Measurements from ENCODE around the gene BRSK2. TPM values are rescaled to one million over a fixed set of nuclear protein-coding genes. Genes with fewer than 3 reads are reported as not detected.

The BRSK2 gene
- total RNA-seq, result 0.15 TPM in 1 of 2 replicates, not detected in the other

DNA sequence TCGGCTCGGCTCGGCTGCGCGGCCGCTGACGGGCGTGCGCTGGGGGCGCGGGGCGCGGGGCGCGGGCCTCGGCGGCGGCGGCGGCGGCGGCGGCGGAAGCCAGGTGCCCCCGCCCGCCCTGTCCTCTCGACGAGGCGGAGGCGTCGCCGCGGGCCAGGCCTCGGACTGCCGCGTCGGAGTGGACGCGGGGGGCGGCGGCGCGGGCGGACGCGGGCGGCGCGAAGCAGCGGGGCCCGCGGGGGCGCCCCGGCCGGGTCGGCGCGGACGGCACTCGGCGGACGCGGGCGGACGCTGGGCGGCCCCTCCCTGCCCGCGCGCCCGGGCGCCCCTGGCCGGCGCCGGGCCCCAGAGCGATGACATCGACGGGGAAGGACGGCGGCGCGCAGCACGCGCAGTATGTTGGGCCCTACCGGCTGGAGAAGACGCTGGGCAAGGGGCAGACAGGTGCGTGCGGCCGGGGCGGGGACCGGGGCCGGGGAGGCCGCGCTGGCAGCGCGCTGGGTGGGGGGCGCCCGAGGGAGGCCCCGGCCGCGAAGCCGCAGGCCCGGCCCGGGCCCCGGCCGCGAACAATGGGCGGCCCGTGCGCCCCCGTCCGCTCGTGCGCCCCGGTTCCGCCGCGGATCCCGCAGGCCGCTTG, at the start of gene BRSK2:
TSS of gene BRSK2 (plus strand) at position 3 of the 637 bp plus-strand sequence. CDS start at position 354, 351 bp downstream.

DNA sequence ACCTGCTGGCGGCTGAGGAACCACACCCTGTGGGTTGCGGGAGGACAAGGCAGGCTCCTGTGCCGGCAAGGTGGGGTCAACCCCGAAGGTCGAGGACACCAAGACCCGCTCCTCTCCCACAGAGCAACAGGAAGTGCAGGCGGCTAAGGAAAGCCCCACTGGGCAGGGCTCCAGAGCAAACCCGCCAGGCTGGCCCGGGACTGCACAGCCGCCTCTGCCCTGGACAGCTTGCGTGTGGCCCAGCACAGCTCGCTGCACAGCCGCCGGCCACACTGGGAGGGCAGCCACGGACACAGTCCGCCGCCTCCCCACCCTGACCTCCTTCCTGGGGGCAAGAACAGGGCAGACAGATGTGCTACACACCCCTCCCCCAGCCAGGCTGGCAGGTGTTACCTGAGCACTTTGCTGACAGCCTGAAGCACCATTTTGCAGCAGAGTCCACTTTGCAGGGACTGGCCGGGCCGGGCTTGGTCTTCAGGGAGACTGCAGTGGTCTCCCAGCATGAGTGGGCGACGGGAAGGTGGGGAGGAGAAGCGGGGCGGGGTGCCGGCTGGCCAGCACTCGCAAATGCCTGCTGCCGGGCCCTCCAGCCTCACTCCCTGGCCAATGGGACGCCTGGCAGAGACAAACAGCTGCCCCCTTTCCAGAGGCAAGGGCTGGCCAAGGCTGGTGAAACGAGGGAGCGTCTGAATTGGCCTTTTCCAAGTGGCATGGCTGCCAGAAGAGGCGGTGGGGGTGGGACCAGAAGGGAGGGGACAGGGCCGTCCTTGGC, 96.5 kb downstream of the BRSK2 start, which contains the start of gene MOB2:
TSS of gene MOB2 (minus strand) at position 726 of the 772 bp plus-strand sequence. CDS start at position 503, 223 bp downstream.

Other genes starting within 250 kb of the BRSK2 start
- gene MUC5AC, start 232.0 kb upstream of the BRSK2 start, total RNA-seq, result not detected in 2 replicates
- not detected in 2 replicates for gene MUC5B, start 166.9 kb upstream of the BRSK2 start, total RNA-seq
- gene TOLLIP, start 80.3 kb upstream of the BRSK2 start, total RNA-seq, result 22.0 and 27.8 TPM in 2 replicates
- gene MOB2, start 96.8 kb downstream of the BRSK2 start, total RNA-seq, result 12.4 and 14.4 TPM in 2 replicates
- 0.50 and 0.74 TPM in 2 replicates for gene DUSP8, start 182.3 kb downstream of the BRSK2 start, total RNA-seq
- not detected in 2 replicates for gene KRTAP5-1, start 195.3 kb downstream of the BRSK2 start, total RNA-seq
- gene KRTAP5-2, start 208.4 kb downstream of the BRSK2 start, total RNA-seq, result not detected in 2 replicates
- gene KRTAP5-3, start 218.5 kb downstream of the BRSK2 start, total RNA-seq, result not detected in 2 replicates
- gene KRTAP5-4, start 232.2 kb downstream of the BRSK2 start, total RNA-seq, result not detected in 2 replicates
- gene KRTAP5-5, start 239.8 kb downstream of the BRSK2 start, total RNA-seq, result not detected in 2 replicates